NCI-H1105 treated with DMSO at 0.1 percent for 48 hours (cell line): ENCODE results near the gene NRL.

ENCODE experiments used
- DNase-seq: peaks from one replicate; lab custom pipeline; 2025; lab: John Stamatoyannopoulos, UW

The NRL gene

DNA sequence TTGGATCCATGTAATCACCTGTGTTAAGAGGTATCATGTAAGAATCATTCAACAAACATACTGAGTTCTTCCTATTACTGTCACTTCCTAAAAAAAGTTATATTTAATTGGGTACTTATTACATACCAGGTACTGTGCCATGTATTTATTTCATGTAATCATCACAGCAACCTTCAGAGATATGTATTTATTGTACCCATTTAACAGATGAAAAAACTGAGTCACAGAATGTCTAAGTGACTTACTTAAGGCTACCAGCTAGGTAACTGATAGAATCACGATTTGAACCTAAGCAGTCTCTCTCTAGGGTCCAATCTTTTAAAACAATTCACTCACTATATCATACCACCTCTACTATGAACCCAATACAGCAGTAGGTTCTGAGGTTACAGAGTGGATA is 29.7 kb upstream of the NRL start:
- no peak for DNase-seq

- no peak for DNase-seq
These were observed 28.8 kb upstream of the NRL start for GRCh38 chr14:24143511-24143910.

GRCh38 chr14:24141097-24141880 is 26.5 kb upstream of the NRL start, which contains the start of gene EMC9:
Gene EMC9, minus strand, starts transcription at chr14:24141591. Its CDS starts 287 bp downstream, at chr14:24141304.
- peak; percentile 100 for DNase-seq

DNA sequence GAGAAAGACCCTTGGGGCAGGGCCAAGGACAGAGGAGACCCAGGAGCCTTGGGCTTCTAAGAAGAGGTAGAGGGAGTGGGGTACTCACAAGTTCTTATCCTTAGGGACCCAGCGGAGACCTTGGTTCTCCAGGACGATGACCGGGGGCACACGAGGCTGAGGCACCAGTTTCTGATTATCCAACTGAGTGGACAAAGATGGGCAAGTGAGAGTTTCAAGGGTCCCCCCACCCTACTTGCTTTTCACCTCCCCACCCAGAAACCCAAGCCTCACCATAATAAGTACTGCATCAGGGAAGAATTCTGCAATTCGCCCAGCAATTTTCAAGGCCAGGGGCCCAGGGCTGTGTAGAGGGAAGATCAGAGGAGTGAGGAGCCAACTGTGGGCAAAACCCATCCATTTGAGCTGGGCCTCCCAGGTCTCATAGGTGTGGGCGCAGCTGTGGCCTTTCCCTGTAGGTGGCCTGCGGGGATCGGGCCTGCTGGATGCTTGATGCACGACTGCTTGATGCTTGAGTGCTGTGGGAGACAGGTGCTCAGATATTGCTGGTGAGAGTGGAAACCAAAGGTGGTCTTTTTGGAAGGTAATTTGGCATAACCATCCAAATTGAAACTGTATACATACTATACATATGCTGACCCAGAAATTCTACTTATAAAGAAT is 24.7 kb upstream of the NRL start:
- DNase-seq = no peak

DNA sequence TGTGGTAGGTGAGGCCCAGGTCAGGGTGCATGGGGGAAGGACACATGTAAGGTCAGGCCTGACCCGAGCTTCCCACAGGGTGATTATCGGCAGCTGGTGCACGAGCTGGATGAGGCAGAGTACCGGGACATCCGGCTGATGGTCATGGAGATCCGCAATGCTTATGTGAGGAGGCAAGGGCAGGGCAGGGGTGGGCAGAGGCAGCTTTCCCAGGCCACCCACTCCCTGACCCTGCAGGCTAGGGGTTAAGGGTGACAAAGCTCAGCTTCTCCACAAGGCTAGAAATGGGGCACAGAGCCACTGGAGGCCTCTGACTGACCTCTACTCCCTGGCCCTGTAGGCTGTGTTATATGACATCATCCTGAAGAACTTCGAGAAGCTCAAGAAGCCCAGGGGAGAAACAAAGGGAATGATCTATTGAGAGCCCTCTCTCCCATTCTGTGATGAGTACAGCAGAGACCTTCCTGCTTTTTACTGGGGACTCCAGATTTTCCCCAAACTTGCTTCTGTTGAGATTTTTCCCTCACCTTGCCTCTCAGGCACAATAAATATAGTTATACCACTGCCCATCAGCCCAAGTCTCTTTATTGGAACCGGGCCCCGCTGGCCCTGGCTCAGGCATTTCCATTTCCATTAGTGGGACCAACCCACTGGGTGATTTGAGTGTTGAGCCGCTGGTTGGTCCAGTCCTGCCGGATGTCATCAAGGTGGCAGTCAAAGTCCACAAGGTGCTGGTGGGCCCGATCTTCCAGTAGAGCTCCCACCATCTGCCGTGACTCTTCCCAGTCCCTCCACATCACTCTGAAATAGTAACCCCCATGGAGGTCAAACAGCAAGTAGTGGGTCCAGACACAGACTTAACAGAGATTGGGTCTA is 23.9 kb upstream of the NRL start:
- DNase-seq = no peak

GRCh38 chr14:24137529-24138395 is 23.0 kb upstream of the NRL start:
- no peak for DNase-seq

GRCh38 chr14:24136684-24137528 is 22.2 kb upstream of the NRL start:
- no peak for DNase-seq

DNA sequence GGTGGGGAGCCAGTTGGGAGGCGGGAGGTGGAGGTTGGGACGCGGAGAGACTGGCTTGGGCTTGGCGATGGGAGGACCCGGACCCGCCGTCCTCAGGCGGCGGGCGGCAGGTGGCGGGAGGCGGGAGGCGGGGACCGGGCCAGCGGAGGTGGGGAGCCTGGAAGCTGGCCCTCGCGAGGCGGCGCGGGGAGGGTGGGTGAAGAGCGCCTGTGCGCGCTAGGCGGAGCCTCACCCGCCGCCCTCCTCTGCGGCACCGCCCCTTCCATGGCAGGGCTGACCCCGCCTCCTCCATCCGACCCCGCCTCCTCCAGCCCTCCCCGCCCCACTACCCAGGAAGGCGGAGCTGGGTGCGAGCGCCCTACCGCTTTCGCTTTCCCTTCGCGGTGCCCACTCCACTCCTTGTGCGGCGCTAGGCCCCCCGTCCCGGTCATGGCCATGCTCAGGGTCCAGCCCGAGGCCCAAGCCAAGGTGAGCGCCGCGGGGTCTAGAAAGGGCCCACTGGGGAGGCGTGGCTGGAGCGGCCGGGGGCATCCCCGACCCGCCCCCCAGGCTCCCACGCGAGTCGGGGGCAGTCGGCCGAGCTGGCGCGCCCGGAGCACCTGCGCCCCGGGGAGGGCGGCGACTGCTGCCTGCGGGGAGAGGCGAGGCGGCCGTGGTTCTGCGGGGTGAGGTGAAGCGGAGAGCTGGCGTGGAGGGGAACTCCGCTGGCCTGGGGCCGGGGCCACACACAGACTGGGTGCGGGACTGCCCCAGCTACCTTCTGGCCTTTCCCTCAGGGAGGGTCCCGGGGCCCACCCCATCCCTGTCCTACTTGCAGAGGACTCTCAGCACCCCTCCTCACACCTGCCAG is 21.3 kb upstream of the NRL start, which contains the start of gene PSME1:
PSME1 (plus strand) TSS at position 361 of the 850 bp plus-strand sequence; CDS start at position 430, 69 bp downstream.
- peak; percentile 92 for DNase-seq

DNA sequence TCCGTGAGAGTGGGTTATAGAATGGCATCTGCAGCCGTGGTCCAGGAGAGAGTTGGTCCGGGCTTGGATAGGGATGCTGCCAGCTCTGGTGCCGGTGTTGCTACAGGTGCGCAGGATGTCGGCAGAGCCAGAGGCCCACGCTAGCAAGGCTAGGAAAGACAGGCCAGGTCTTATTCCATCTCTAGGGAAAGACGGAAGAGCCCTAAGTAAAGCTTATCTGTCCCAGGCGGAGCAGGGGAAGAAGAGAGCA is 20.8 kb upstream of the NRL start:
- no peak for DNase-seq

GRCh38 chr14:24133735-24134134 is 19.0 kb upstream of the NRL start:
- DNase-seq = no peak

- no peak for DNase-seq
These were observed 18.2 kb upstream of the NRL start for GRCh38 chr14:24132976-24133375.

DNA sequence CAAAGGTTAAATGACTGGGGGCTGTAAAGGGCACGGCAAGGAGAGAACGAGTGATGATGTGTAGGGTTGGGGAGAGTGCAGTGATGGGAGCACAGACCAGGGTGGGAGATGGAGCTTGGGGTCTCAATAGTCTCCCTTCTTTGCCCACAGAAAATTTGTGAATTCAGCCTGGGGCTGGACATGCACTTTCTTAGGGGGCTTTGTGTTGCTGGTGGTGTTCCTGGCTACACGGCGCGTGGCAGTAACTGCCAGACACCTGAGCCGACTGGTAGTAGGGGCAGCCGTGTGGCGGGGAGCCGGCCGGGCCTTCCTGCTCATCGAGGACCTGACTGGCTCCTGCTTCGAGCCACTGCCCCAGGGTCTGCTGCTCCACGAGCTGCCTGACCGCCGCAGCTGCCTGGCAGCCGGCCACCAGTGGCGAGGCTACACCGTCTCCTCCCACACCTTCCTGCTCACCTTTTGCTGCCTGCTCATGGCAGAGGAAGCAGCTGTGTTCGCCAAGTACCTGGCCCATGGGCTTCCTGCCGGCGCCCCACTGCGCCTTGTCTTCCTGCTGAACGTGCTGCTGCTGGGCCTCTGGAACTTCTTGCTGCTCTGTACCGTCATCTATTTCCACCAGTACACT is 17.4 kb upstream of the NRL start:
- DNase-seq = peak; percentile 66

DNA sequence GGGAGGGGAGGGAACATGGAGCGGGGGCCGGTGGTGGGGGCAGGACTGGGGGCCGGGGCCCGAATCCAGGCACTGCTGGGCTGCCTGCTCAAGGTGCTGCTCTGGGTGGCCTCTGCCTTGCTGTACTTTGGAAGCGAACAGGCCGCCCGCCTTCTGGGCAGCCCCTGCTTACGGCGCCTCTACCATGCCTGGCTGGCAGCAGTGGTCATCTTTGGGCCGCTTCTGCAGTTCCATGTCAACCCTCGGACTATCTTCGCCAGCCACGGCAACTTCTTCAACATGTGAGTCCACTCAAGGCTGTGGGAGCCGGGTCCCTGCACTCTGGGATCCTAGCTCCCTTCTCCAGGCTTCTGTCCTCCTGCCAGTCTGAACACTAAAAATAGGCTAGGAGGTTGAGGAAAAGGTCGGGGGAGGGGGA is 16.8 kb upstream of the NRL start:
- no peak for DNase-seq

- no peak for DNase-seq
These were observed 16.2 kb upstream of the NRL start for GRCh38 chr14:24130717-24131548.

DNA sequence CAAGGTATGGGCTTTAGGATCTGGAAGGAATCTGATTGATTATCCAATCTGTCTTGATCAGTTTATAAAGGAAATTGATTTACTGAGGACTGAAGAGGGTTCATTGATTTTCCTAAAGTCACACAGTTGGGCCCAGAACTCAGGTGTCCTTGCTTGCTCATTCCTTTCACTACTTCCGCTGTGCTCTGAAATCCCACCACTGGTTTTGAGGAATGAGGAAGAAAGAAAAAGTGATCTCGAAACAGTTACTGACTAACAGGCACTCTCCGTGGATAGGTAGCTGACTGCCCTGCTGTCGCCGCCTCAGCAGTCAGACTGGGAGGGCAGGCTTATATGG is 15.6 kb upstream of the NRL start, which contains the start of gene FITM1:
FITM1 (plus strand) TSS at position 280 of the 337 bp plus-strand sequence. CDS start 905 bp downstream, outside the sequence.
- DNase-seq = no peak

DNA sequence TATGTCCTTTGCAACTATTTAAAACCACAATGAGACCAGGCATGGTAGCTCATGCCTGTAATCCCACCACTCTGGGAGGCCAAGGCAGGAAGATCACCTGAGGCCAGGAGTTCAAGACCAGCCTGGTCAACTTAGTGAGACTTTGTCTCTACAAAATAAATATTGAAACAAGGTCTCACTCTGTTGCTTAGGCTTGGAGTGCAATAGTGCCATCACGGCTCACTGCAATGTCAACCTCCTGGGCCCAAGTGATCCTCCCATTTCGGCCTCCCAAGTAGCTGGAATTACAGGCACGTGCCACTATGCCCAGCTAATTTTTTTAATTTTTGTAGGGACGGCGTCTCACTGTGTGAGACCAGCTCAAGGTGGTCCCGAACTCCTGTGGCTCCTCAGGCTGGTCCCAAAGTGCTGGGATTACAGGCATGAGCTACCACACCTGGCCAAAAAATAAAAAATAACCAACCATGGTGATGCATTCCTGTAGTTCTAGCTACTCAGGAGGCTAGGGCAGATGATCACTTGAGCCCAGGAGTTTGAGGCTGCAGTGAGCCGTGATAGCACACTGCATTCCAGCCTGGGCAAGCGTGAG is 14.8 kb upstream of the NRL start:
- DNase-seq = no peak

DNA sequence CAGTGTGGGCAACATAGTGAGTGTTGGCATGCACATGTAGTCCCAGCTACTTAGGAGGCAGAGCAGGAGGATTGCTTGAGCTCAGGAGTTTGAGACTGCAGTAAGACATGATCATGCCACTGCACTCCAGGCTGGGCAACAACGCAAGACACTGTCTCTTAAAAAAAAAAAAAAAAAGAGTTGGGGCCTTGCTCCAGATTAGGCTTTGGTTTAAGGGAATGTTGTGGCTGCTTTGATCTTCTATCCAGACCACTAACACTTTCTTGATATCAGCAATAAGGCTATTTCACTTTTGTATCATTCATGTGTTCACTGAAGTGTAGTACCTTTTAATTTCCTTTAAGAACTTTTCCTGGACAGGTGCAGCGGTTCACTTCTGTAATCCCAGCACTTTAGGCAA is 12.9 kb upstream of the NRL start:
- DNase-seq = no peak

DNA sequence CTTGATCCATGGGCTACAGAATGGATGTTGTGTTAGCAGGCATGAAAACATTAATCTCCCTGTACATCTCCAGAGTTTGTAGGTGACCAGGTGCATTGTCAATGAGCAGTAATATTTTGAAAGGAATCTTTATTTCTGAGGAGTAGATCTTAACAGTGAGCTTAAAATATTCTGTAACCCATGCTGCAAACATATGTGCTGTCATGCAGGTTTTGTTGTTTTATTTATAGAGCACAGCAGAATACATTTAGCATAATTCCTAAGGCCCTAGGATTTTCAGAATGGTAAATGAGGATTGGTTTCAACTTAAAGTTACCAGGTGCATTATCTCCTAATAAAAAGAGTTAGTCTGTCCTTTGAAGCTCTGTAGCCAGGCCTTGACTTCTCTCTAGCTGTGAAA is 12.2 kb upstream of the NRL start:
- no peak for DNase-seq
